Muscle layer of duodenum (tissue), 2 donors: Measurements from ENCODE around the gene BMP8B.
A peak's percentile ranks its signal among the peaks of the same experiment; 100 is the strongest.

Source experiments
- H3K27ac ChIP-seq: one replicate; pipeline ENCODE4 v1.7.0; 2013; ENCODE audit warnings: mild to moderate bottlenecking, low read length
- H3K27me3 ChIP-seq: one replicate; pipeline ENCODE4 v1.7.0; 2013; ENCODE audit warnings: low read depth, mild to moderate bottlenecking, control low read depth, low read length
- H3K36me3 ChIP-seq, 2 donors: one replicate each; pipeline ENCODE4 v1.7.0; 2013; ENCODE audit warnings: low read length in 2 of 2, control low read depth in 1 of 2, mild to moderate bottlenecking in 1 of 2; ENCODE audit not compliant: insufficient read depth in 2 of 2, control insufficient read depth in 1 of 2
- H3K4me1 ChIP-seq, 2 donors: one replicate each; pipeline ENCODE4 v1.7.0; 2013; ENCODE audit warnings: low read length in 2 of 2, mild to moderate bottlenecking in 2 of 2, control low read depth in 1 of 2, moderate library complexity in 1 of 2; ENCODE audit not compliant: insufficient read depth in 2 of 2, control insufficient read depth in 1 of 2
- H3K4me3 ChIP-seq, 2 donors: one replicate each; pipeline ENCODE4 v1.7.0; 2013; ENCODE audit warnings: low read length in 2 of 2, low read depth in 1 of 2, mild to moderate bottlenecking in 1 of 2
- H3K9me3 ChIP-seq, 2 donors: one replicate each; pipeline ENCODE4 v1.7.0; 2013; ENCODE audit warnings: low read length in 2 of 2, control low read depth in 1 of 2, mild to moderate bottlenecking in 1 of 2; ENCODE audit not compliant: control insufficient read depth in 1 of 2
- donor health status: healthy.

The BMP8B gene

GRCh38 chr1:39753132-39754025, 35.3 kb downstream of the BMP8B start:
- no peak overlapping the region for H3K27ac ChIP-seq
- no peaks in the 10 kb centered on the region for H3K9me3 ChIP-seq
- no peaks in the 10 kb centered on the region for H3K4me1 ChIP-seq
- H3K27me3 ChIP-seq, result no peaks in the 10 kb centered on the region
- no peak overlapping the region for H3K4me3 ChIP-seq
- H3K36me3 ChIP-seq, result peaks cover 61 to 94% of the 10 kb centered on the region in 2 donors

- peaks cover 66 to 94% of the 10 kb centered on the region in 2 donors for H3K36me3 ChIP-seq
- no peaks in the 10 kb centered on the region for H3K9me3 ChIP-seq
- H3K27me3 ChIP-seq, result no peaks in the 10 kb centered on the region
- no peak overlapping the region for H3K27ac ChIP-seq
- no peak overlapping the region for H3K4me3 ChIP-seq
- no peaks in the 10 kb centered on the region for H3K4me1 ChIP-seq
These were observed 36.0 kb downstream of the BMP8B start for GRCh38 chr1:39752703-39753102.

GRCh38 chr1:39751595-39751994, 37.1 kb downstream of the BMP8B start:
- H3K27ac ChIP-seq, result no peak overlapping the region
- H3K36me3 ChIP-seq, result peaks cover 73 to 95% of the 10 kb centered on the region in 2 donors
- no peaks in the 10 kb centered on the region for H3K4me1 ChIP-seq
- H3K4me3 ChIP-seq, result no peak overlapping the region
- H3K9me3 ChIP-seq, result no peaks in the 10 kb centered on the region
- H3K27me3 ChIP-seq, result no peaks in the 10 kb centered on the region

GRCh38 chr1:39745016-39745670, 43.5 kb downstream of the BMP8B start:
- Histone ChIP-seq H3K36me3 (peaks cover 78 to 90% of the 10 kb centered on the region in 2 donors), H3K27me3 (no peaks in the 10 kb centered on the region), H3K9me3 (no peaks in the 10 kb centered on the region), H3K27ac (no peak overlapping the region), H3K4me3 (no peak overlapping the region), H3K4me1 (peaks cover 0 to 4% of the 10 kb centered on the region in 2 donors)

- peaks cover 8 to 17% of the 10 kb centered on the region in 2 donors for H3K4me1 ChIP-seq
- peak within 1 kb of the TSS; percentile 57 for H3K27ac ChIP-seq
These were observed 49.9 kb downstream of the BMP8B start, which contains the start of gene PPIE for GRCh38 chr1:39738622-39739366. PPIE (plus strand) TSS chr1:39738882; CDS start chr1:39738901, 19 bp downstream.

GRCh38 chr1:39737546-39738169, 51.0 kb downstream of the BMP8B start:
- Histone ChIP-seq H3K9me3 (no peaks in the 10 kb centered on the region), H3K27me3 (no peaks in the 10 kb centered on the region), H3K27ac (no peak overlapping the region), H3K4me3 (no peak overlapping the region), H3K4me1 (peaks cover 8 to 24% of the 10 kb centered on the region in 2 donors), H3K36me3 (peaks cover 16 to 20% of the 10 kb centered on the region in 2 donors)

More at GRCh38 chr1:39738622-39739366, 49.9 kb downstream of the BMP8B start, which contains the start of gene PPIE:
- Histone ChIP-seq H3K4me3 (peak within 1 kb of the TSS; percentile 82 to 94), H3K36me3 (peaks cover 27 to 31% of the 10 kb centered on the region in 2 donors), H3K9me3 (no peaks in the 10 kb centered on the region), H3K27me3 (no peaks in the 10 kb centered on the region)

- Histone ChIP-seq H3K27me3 (no peaks in the 10 kb centered on the region), H3K9me3 (no peaks in the 10 kb centered on the region), H3K27ac (no peak overlapping the region), H3K36me3 (peaks cover 2% of the 10 kb centered on the region in 2 donors), H3K4me3 (no peak overlapping the region), H3K4me1 (peaks cover 8 to 24% of the 10 kb centered on the region in 2 donors)
These were observed 52.9 kb downstream of the BMP8B start for GRCh38 chr1:39735731-39736130.

- H3K4me3 ChIP-seq, result no peak overlapping the region
- no peaks in the 10 kb centered on the region for H3K9me3 ChIP-seq
- peaks cover 0 to 10% of the 10 kb centered on the region in 2 donors for H3K4me1 ChIP-seq
- peaks cover 12% of the 10 kb centered on the region for H3K27me3 ChIP-seq
- H3K27ac ChIP-seq, result no peak overlapping the region
- H3K36me3 ChIP-seq, result no peaks in the 10 kb centered on the region
These were observed 55.5 kb downstream of the BMP8B start for GRCh38 chr1:39733161-39733560.

GRCh38 chr1:39732730-39733129, 55.9 kb downstream of the BMP8B start:
- no peaks in the 10 kb centered on the region for H3K36me3 ChIP-seq
- peaks cover 16% of the 10 kb centered on the region for H3K27me3 ChIP-seq
- H3K4me1 ChIP-seq, result peaks cover 0 to 10% of the 10 kb centered on the region in 2 donors
- H3K4me3 ChIP-seq, result no peak overlapping the region
- H3K27ac ChIP-seq, result no peak overlapping the region
- no peaks in the 10 kb centered on the region for H3K9me3 ChIP-seq

- no peak overlapping the region for H3K4me3 ChIP-seq
- no peak overlapping the region for H3K27ac ChIP-seq
- H3K27me3 ChIP-seq, result peaks cover 19% of the 10 kb centered on the region
- no peaks in the 10 kb centered on the region for H3K36me3 ChIP-seq
- H3K4me1 ChIP-seq, result peaks cover 0 to 10% of the 10 kb centered on the region in 2 donors
- H3K9me3 ChIP-seq, result no peaks in the 10 kb centered on the region
These were observed 58.8 kb downstream of the BMP8B start for GRCh38 chr1:39729842-39730241.
